Endothelial cell of umbilical vein (primary cell): Measurements from ENCODE around the gene ITPRID2. TPM values are rescaled to one million over a fixed set of nuclear protein-coding genes. Genes with fewer than 3 reads are reported as not detected.

Experiments used
- BruUV-seq: library from RNA; stranded (reverse); fragments of 400-500 nt; replicated peaks from 2 replicates; lab custom pipeline; 2021; lab: Mats Ljungman, UMichigan
- CTCF ChIA-PET: fragments of 300-600, 350-600 bp; sonication (Branson Sonifier 250); formaldehyde crosslinking; loops from one replicate; lab custom pipeline; 2021; ENCODE audit warnings: antibody characterized with exemption, inconsistent platforms; lab: Charles Lee
- POLR2A ChIA-PET: fragments of 300-600, 350-600 bp; sonication (Branson Sonifier 250); formaldehyde crosslinking; loops from one replicate; lab custom pipeline; 2021; ENCODE audit warnings: antibody characterized with exemption, inconsistent platforms; lab: Charles Lee
- DNase-seq: peaks from one replicate; pipeline ENCODE4 v3.0.0-alpha.2; 2011; ENCODE audit warnings: low read depth, low spot score
- FAIRE-seq: peaks from 2 replicates; lab custom pipeline; 2011; peaks lifted over from hg19 to GRCh38; lab: Jason Lieb, UNC
- H2AFZ ChIP-seq: 2 replicates; pipeline ENCODE4 v1.6.0; 2012; ENCODE audit warnings: low read depth, low read length, control low read depth, inconsistent platforms
- H3K27ac ChIP-seq: 2 replicates; pipeline ENCODE4 v1.5.1; 2011; ENCODE audit warnings: low read depth, mild to moderate bottlenecking, control low read depth, low read length, moderate library complexity; ENCODE audit not compliant: insufficient read depth
- H3K27me3 ChIP-seq, 2 experiments: 2 replicates each; pipeline versions ENCODE4 v1.6.0 to v1.6.1; 2011; ENCODE audit warnings: low read length in 2 of 2, mixed read lengths in 1 of 2; ENCODE audit not compliant: control insufficient read depth in 2 of 2, insufficient read depth in 2 of 2
- H3K36me3 ChIP-seq, 2 experiments: 2 replicates in 1 of 2; 3 replicates in 1 of 2; pipeline ENCODE4 v1.5.1; 2011; ENCODE audit warnings: low read length in 2 of 2, mild to moderate bottlenecking in 1 of 2, moderate library complexity in 1 of 2; ENCODE audit not compliant: control insufficient read depth in 2 of 2, insufficient read depth in 2 of 2; ENCODE audit errors: extremely low read depth in 1 of 2
- H3K4me1 ChIP-seq: 3 replicates; pipeline ENCODE4 v1.5.1; 2011; ENCODE audit warnings: mild to moderate bottlenecking, low read length; ENCODE audit not compliant: control insufficient read depth, insufficient read depth; ENCODE audit errors: extremely low read depth
- H3K4me2 ChIP-seq: 2 replicates; pipeline ENCODE4 v1.6.1; 2011; ENCODE audit warnings: low read length, control low read depth, mixed read lengths; ENCODE audit not compliant: insufficient read depth
- H3K4me3 ChIP-seq, 3 experiments: fragments of 200-600 bp in 1 of 3; sonication (generic), shearing (Covaris generic) in 1 of 3; replicated peaks in 1 of 3; 2 replicates each; pipeline ENCODE4 v1.5.1; 2011 to 2016; ENCODE audit warnings: control low read depth in 3 of 3, low read length in 3 of 3, mild to moderate bottlenecking in 2 of 3, inconsistent platforms in 1 of 3, low read depth in 1 of 3, moderate library complexity in 1 of 3; ENCODE audit not compliant: insufficient read depth in 1 of 3
- H3K79me2 ChIP-seq: 2 replicates; pipeline ENCODE4 v1.6.0; 2012; ENCODE audit warnings: low read length, inconsistent platforms; ENCODE audit not compliant: control insufficient read depth, insufficient read depth
- H3K9ac ChIP-seq: replicated peaks from 2 replicates; pipeline ENCODE3; 2011; ENCODE audit warnings: low read length, control low read depth; ENCODE audit not compliant: insufficient read depth; ENCODE audit errors: extremely low read depth
- H3K9me1 ChIP-seq: replicated peaks from 3 replicates; pipeline ENCODE4 v1.6.0; 2011; ENCODE audit warnings: mild to moderate bottlenecking, low read length; ENCODE audit not compliant: control insufficient read depth, insufficient read depth; ENCODE audit errors: extremely low read depth
- H3K9me3 ChIP-seq: replicated peaks from 2 replicates; pipeline ENCODE4 v1.5.1; 2012; ENCODE audit warnings: low read length, inconsistent platforms; ENCODE audit not compliant: control insufficient read depth, insufficient read depth
- H4K20me1 ChIP-seq: replicated peaks from 2 replicates; pipeline ENCODE3; 2011; ENCODE audit warnings: mild to moderate bottlenecking, low read length; ENCODE audit not compliant: control insufficient read depth, insufficient read depth; ENCODE audit errors: extremely low read depth
- EZH2 ChIP-seq: IDR thresholded peaks from 2 replicates; pipeline ENCODE4 v1.6.1; 2012; ENCODE audit warnings: borderline replicate concordance, low read depth, mild to moderate bottlenecking, moderate library complexity, low read length, inconsistent platforms; ENCODE audit not compliant: severe bottlenecking
- FOS ChIP-seq: IDR thresholded peaks from 2 replicates; pipeline ENCODE4 v1.6.1; 2011; ENCODE audit warnings: mild to moderate bottlenecking, low read length, moderate library complexity, borderline replicate concordance; ENCODE audit not compliant: insufficient read depth
- GATA2 ChIP-seq: IDR thresholded peaks from 2 replicates; pipeline ENCODE4 v1.7.0; 2011; ENCODE audit warnings: low read depth, mild to moderate bottlenecking, moderate library complexity, mixed read lengths, low read length; ENCODE audit not compliant: insufficient read length, insufficient read depth
- JUN ChIP-seq: IDR thresholded peaks from 2 replicates; pipeline ENCODE4 v1.6.1; 2011; ENCODE audit warnings: borderline replicate concordance, low read depth; ENCODE audit not compliant: insufficient read length, insufficient read depth
- MYC ChIP-seq: IDR thresholded peaks from one replicate; pipeline ENCODE4 v1.6.1; 2011; ENCODE audit warnings: mild to moderate bottlenecking, low read depth, low read length
- POLR2A ChIP-seq: IDR thresholded peaks from 2 replicates; pipeline ENCODE4 v1.6.1; 2012; ENCODE audit warnings: low read depth, mild to moderate bottlenecking, control low read depth, low read length
- POLR2AphosphoS5 ChIP-seq: IDR thresholded peaks from 2 replicates; pipeline ENCODE4 v1.6.1; 2012; ENCODE audit warnings: low read depth, mild to moderate bottlenecking, control low read depth, low read length, moderate library complexity; ENCODE audit not compliant: insufficient read depth
- dilution Hi-C: fragments of 300-500 bp; cut with MboI; formaldehyde crosslinking; loops from one replicate; pipeline ENCODE4 v1.15.0; 2019; ENCODE audit warnings: low sequenced_read_pairs; ENCODE audit not compliant: extremely low pct_ligation_motif_present
- intact Hi-C: fragments of 100-400 bp; cut with micrococcal nuclease; formaldehyde crosslinking; loops from one replicate; pipeline ENCODE4 v1.10.0; 2022
- polyA plus RNA-seq, 4 experiments: library from polyadenylated mRNA; depleted of rRNA in 3 of 4; stranded (reverse) in 3 of 4; unstranded in 1 of 4; fragments of >200 nt; gene quantifications; 2 replicates each; pipeline versions ENCODE4 v1.2.1 to v1.2.3, GENCODE V29; 2011 to 2012; ENCODE audit warnings: missing spikeins in 1 of 4
- total RNA-seq: library from RNA; stranded (reverse); gene quantifications from 2 replicates; pipeline ENCODE4 v1.2.3, GENCODE V29; 2021
- TF ChIP-seq, protein P1 (sequence below): IDR thresholded peaks from 2 replicates; pipeline ENCODE4 v1.6.1; 2011; ENCODE audit not compliant: insufficient read depth, insufficient read length
- TF ChIP-seq, protein P2 (sequence below), 2 donors: IDR thresholded peaks; 1 replicate in 1 of 2; 2 replicates in 1 of 2; pipeline ENCODE4 v1.5.1; 2011; ENCODE audit warnings: low read length in 2 of 2, mild to moderate bottlenecking in 2 of 2, moderate library complexity in 2 of 2, control low read depth in 1 of 2, inconsistent platforms in 1 of 2, low read depth in 1 of 2; ENCODE audit not compliant: insufficient read depth in 1 of 2; ENCODE audit errors: extremely low read depth in 1 of 2

ITPRID2 gene
- total and polyA plus RNA-seq, 2 donors (not counting 3 experiments of a cell fraction or from before 2014, with no cell fraction given), result 37.6 to 272 TPM

DNA sequence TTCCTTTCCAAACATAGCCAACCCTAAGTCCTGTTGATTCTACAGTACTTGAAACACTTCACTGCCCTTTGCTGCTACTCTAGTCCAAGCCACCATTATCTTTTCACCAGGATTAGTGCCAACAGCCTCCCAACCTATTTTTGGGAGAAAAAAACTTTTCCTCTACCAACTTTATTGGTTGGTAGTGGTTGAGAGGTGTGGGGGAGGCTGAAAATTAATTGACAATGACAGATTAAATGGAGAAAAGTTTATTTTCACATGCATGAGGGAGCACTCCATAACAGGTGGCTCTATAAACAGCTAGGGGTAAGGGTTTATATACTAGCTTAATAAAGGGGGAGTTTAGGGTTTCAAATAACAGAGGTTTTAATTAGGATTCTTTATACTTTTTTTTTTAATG lies 37.8 kb upstream of the ITPRID2 start:
- Histone ChIP-seq H3K27ac (no peak overlapping the region), H3K4me2 (no peak overlapping the region), H2AFZ (no peak overlapping the region), H3K27me3 (no peaks in the 10 kb centered on the region), H3K9ac (no peak overlapping the region), H3K4me3 (no peak overlapping the region), H3K4me1 (peaks cover 4% of the 10 kb centered on the region), H3K9me3 (no peaks in the 10 kb centered on the region), H3K79me2 (no peaks in the 10 kb centered on the region), H3K9me1 (no peaks in the 10 kb centered on the region), H4K20me1 (no peaks in the 10 kb centered on the region), H3K36me3 (no peaks in the 10 kb centered on the region)
- no peak for DNase-seq
- no peak for FAIRE-seq
- POLR2A ChIA-PET, result no interaction called here
- dilution Hi-C loops, result no loop called here
- TF ChIP-seq EZH2 (no peak), FOS (no peak), JUN (no peak), POLR2AphosphoS5 (no peak), MYC (no peak), POLR2A (no peak), GATA2 (no peak)
- TF ChIP-seq, protein P1, sequence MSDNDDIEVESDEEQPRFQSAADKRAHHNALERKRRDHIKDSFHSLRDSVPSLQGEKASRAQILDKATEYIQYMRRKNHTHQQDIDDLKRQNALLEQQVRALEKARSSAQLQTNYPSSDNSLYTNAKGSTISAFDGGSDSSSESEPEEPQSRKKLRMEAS, result no peak
- TF ChIP-seq, protein P2, sequence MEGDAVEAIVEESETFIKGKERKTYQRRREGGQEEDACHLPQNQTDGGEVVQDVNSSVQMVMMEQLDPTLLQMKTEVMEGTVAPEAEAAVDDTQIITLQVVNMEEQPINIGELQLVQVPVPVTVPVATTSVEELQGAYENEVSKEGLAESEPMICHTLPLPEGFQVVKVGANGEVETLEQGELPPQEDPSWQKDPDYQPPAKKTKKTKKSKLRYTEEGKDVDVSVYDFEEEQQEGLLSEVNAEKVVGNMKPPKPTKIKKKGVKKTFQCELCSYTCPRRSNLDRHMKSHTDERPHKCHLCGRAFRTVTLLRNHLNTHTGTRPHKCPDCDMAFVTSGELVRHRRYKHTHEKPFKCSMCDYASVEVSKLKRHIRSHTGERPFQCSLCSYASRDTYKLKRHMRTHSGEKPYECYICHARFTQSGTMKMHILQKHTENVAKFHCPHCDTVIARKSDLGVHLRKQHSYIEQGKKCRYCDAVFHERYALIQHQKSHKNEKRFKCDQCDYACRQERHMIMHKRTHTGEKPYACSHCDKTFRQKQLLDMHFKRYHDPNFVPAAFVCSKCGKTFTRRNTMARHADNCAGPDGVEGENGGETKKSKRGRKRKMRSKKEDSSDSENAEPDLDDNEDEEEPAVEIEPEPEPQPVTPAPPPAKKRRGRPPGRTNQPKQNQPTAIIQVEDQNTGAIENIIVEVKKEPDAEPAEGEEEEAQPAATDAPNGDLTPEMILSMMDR (IDR thresholded peaks at IDR 0.05; ENCODE audit: extremely low read depth in 1 of 2, insufficient read depth in 1 of 2, low read depth in 1 of 2, low read length in 2 of 2), result no peak
- CTCF ChIA-PET, result interaction anchor here (0.6 to 1.2 kb wide), 3 partner anchors 23 to 95 kb away, joined by 3 read pairs; no protein-coding TSS in a partner anchor
- intact Hi-C loops, result loop anchor here (2.0 kb wide), 1 partner anchor 41 kb away; no protein-coding TSS in a partner anchor
- BruUV-seq, result no TSS peak
